Body of pancreas (tissue), 4 donors: Measurements from ENCODE around the gene CDH7. TPM values are rescaled to one million over a fixed set of nuclear protein-coding genes. Genes with fewer than 3 reads are reported as not detected.

Source experiments
- ATAC-seq: fragments of 150-250 bp; one replicate; pipeline ENCODE4 v1.9.1; 2016
- DNase-seq, 4 donors: peaks; one replicate each; pipeline ENCODE4 v3.0.0-alpha.2; 2019
- H3K27ac ChIP-seq, 4 donors: fragments of 200-600 bp; sonication (generic); 1 replicate in 3 of 4; 2 replicates in 1 of 4; pipeline versions ENCODE4 v1.5.1 to v1.6.1; 2016 to 2019; ENCODE audit warnings: mild to moderate bottlenecking in 1 of 4, mixed read lengths in 1 of 4, moderate library complexity in 1 of 4
- H3K27me3 ChIP-seq, 2 donors: fragments of 200-600 bp; sonication (generic); one replicate each; pipeline ENCODE4 v1.6.0; 2016; ENCODE audit warnings: mild to moderate bottlenecking in 1 of 2
- H3K36me3 ChIP-seq, 2 donors: fragments of 200-600 bp; sonication (generic); replicated peaks in 1 of 2; 2 replicates each; pipeline ENCODE4 v1.5.1; 2016; ENCODE audit warnings: low read depth in 2 of 2; ENCODE audit not compliant: insufficient read depth in 1 of 2
- H3K4me1 ChIP-seq: fragments of 200-600 bp; sonication (generic); one replicate; pipeline ENCODE4 v1.6.0; 2016
- H3K4me3 ChIP-seq, 2 donors: fragments of 200-600 bp; sonication (generic); 1 replicate in 1 of 2; 2 replicates in 1 of 2; pipeline ENCODE4 v1.5.1; 2016 to 2019
- H3K9me3 ChIP-seq, 3 donors: fragments of 200-600 bp; sonication (generic); 1 replicate in 2 of 3; 2 replicates in 1 of 3; pipeline ENCODE4 v1.5.1; 2016
- POLR2A ChIP-seq, 3 donors: fragments of 450-650 bp; IDR thresholded peaks; one replicate each; pipeline ENCODE4 v1.6.1; 2016; ENCODE audit warnings: antibody characterized with exemption in 3 of 3, mild to moderate bottlenecking in 2 of 3
- WGBS, 2 donors: methylation state at CpG; one replicate each; pipeline ENCODE4 v1.1.5; 2017; 5-methylcytosine and 5-hydroxymethylcytosine counted together
- intact Hi-C: fragments of 100-400 bp; cut with DNase I; formaldehyde crosslinking; loops from one replicate; pipeline ENCODE4 v1.15.1; 2023
- total RNA-seq, 2 donors: library from RNA; depleted of rRNA; stranded (reverse); fragments of >200 nt; gene quantifications; one replicate each; pipeline ENCODE4 v1.1.0, GENCODE V29; 2016
- TF ChIP-seq, protein P1 (sequence below), 7 experiments: fragments of 450-650 bp in 4 of 7; fragments of 200-600 bp in 3 of 7; sonication (generic) in 3 of 7; IDR thresholded peaks; one replicate each; pipeline ENCODE4 v1.5.1; 2016 to 2019; ENCODE audit warnings: antibody characterized with exemption in 7 of 7

Gene CDH7
- total RNA-seq, 2 donors from 2014 or later: not detected

DNA sequence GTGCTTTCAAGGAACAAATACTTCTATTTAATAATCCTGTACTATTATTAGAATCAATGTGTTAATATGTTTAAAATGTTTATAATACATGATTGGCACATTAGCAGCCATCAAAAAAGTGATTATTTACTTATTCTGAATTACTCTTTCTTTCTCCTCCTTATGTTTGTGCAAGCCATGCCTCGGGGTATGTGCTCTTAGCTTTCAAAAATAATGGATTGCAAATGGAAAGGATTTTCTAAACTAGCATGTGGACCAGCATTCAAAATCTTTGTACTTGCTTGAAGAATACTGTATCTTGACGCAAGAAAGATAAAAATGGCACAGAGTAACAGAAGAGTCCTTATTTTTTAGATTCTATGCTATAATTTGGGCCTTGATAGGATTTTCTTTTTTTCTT lies 156.5 kb downstream of the CDH7 start:
- ATAC-seq: no peak
- H3K9me3 ChIP-seq: no peaks in the 10 kb centered on the region
- no peak for TF ChIP-seq POLR2A (IDR thresholded peaks at IDR 0.05)
- H3K4me1 ChIP-seq: no peaks in the 10 kb centered on the region
- no peak overlapping the region for H3K27ac ChIP-seq
- H3K4me3 ChIP-seq: no peak overlapping the region
- 65 to 70% methylated on average over 2 of the region's 2 CpGs for WGBS, 2 donors
- H3K27me3 ChIP-seq: no peaks in the 10 kb centered on the region
- intact Hi-C loops: no loop called here
- no peaks in the 10 kb centered on the region for H3K36me3 ChIP-seq
- no peak for DNase-seq

DNA sequence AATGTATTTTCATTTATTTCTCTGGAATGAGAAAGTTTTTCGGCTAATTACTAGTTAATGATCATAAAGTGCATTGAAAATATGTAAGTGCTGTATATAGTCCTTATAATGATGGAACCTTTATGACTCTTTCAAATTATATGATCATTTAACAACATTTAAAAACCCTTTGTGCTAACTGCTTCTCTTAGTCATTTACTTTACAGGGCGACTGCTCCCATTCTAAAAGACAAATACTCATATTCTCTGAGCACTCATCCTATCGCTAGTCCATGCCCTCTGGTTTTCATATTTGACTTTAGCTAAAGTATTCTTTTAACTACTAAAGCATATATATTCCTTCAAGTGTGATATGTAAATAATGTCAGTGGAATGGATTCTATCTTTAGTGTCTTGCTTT lies 168.2 kb downstream of the CDH7 start:
- ATAC-seq (no peak), DNase-seq (no peak)
- 66 to 70% methylated on average over 3 of the region's 3 CpGs for WGBS, 2 donors
- Histone ChIP-seq H3K27ac (no peak overlapping the region), H3K9me3 (no peaks in the 10 kb centered on the region), H3K27me3 (no peaks in the 10 kb centered on the region), H3K4me3 (no peak overlapping the region), H3K4me1 (no peaks in the 10 kb centered on the region), H3K36me3 (no peaks in the 10 kb centered on the region)
- intact Hi-C loops: no loop called here
- TF ChIP-seq POLR2A (IDR thresholded peaks at IDR 0.05): no peak
- TF ChIP-seq, protein P1, sequence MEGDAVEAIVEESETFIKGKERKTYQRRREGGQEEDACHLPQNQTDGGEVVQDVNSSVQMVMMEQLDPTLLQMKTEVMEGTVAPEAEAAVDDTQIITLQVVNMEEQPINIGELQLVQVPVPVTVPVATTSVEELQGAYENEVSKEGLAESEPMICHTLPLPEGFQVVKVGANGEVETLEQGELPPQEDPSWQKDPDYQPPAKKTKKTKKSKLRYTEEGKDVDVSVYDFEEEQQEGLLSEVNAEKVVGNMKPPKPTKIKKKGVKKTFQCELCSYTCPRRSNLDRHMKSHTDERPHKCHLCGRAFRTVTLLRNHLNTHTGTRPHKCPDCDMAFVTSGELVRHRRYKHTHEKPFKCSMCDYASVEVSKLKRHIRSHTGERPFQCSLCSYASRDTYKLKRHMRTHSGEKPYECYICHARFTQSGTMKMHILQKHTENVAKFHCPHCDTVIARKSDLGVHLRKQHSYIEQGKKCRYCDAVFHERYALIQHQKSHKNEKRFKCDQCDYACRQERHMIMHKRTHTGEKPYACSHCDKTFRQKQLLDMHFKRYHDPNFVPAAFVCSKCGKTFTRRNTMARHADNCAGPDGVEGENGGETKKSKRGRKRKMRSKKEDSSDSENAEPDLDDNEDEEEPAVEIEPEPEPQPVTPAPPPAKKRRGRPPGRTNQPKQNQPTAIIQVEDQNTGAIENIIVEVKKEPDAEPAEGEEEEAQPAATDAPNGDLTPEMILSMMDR (IDR thresholded peaks at IDR 0.05): no peak

DNA sequence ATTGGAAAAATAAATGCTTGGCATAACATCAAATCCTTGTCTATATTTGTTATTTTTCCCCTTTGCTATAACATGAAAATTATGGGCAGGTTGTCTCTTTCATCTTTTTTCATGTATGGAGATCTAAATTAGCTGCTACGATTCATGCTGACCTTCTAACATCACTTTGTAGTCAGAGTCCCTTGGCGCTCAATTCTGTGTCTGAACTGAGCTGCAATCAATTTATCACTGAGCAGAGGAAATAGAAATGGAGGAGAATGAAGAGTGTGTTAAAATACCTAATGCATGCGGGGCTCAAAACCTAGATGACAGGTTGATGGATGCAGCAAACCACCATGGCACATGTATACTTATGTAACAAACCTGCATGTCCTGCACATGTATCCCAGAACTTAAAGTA lies 168.9 kb downstream of the CDH7 start:
- 36 to 47% methylated on average over 3 of the region's 3 CpGs for WGBS, 2 donors
- intact Hi-C loops: no loop called here
- TF ChIP-seq POLR2A (IDR thresholded peaks at IDR 0.05): no peak
- TF ChIP-seq, protein P1 (IDR thresholded peaks at IDR 0.05): no peak
- DNase-seq (no peak), ATAC-seq (no peak)
- Histone ChIP-seq H3K4me1 (no peaks in the 10 kb centered on the region), H3K27me3 (no peaks in the 10 kb centered on the region), H3K4me3 (no peak overlapping the region), H3K27ac (no peak overlapping the region), H3K9me3 (no peaks in the 10 kb centered on the region), H3K36me3 (no peaks in the 10 kb centered on the region)

DNA sequence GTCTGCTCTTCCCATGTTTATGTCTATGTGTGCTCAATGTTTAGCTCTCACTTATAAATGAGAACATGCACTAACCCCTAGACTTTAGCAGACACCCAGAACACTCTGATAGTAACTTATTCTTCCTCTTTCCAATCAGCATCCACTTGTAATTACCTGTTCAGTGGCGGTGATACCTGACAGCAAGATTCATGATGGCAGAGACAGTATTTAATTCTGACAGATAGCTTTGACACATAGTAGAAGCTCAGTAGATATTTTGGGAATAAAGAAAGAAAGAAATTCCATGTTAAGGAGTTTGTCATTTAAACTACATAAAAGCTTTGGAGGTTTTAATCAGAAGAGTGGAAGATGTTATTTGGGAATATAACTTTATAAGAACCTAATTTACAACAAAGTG lies 171.3 kb downstream of the CDH7 start:
- no peak overlapping the region for H3K27ac ChIP-seq
- no peaks in the 10 kb centered on the region for H3K9me3 ChIP-seq
- intact Hi-C loops: no loop called here
- DNase-seq: no peak
- no peaks in the 10 kb centered on the region for H3K27me3 ChIP-seq
- no peaks in the 10 kb centered on the region for H3K36me3 ChIP-seq
- 55 to 60% methylated on average over 1 of the region's 1 CpG for WGBS, 2 donors
- H3K4me1 ChIP-seq: no peaks in the 10 kb centered on the region
- TF ChIP-seq, protein P1 (IDR thresholded peaks at IDR 0.05): no peak
- TF ChIP-seq POLR2A (IDR thresholded peaks at IDR 0.05): no peak
- H3K4me3 ChIP-seq: no peak overlapping the region
- no peak for ATAC-seq

DNA sequence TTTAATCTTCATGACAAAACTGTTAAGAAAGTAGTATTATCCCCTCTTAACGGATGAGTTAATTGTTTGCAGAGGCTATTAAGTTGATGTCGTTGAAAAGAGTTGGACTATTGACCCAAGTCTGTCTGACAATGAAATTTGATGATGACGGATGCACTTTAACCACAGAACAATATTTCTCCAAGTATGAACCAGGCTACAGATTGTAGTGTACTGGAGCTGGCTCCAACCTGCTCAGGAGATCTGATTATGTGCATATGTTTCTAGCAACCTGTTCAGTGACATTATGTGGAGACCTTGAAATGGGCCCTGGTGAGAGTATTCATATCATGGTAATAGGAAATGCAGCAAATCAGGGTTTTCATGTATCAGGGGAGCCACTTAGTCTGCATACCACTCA lies 174.1 kb downstream of the CDH7 start:
- no peak for TF ChIP-seq POLR2A (IDR thresholded peaks at IDR 0.05)
- TF ChIP-seq, protein P1 (IDR thresholded peaks at IDR 0.05): no peak
- DNase-seq: no peak
- no peaks in the 10 kb centered on the region for H3K36me3 ChIP-seq
- WGBS, 2 donors: 43 to 51% methylated on average over 3 of the region's 3 CpGs
- intact Hi-C loops: no loop called here
- H3K27me3 ChIP-seq: no peaks in the 10 kb centered on the region
- no peak overlapping the region for H3K4me3 ChIP-seq
- no peak for ATAC-seq
- no peaks in the 10 kb centered on the region for H3K4me1 ChIP-seq
- H3K9me3 ChIP-seq: no peaks in the 10 kb centered on the region
- H3K27ac ChIP-seq: no peak overlapping the region
